D721Med (cell line): ENCODE measurements around the gene CCDC93.

ENCODE experiments used
- DNase-seq: peaks from one replicate; pipeline ENCODE4 v3.0.0; 2011; ENCODE audit warnings: low spot score; ENCODE audit not compliant: insufficient read length
- FAIRE-seq: peaks from 2 replicates; lab custom pipeline; 2011; peaks lifted over from hg19 to GRCh38; lab: Jason Lieb, UNC
- CTCF ChIP-seq: IDR thresholded peaks from 2 replicates; pipeline ENCODE4 v1.5.1; 2012; ENCODE audit warnings: mild to moderate bottlenecking, control low read depth; ENCODE audit not compliant: insufficient read depth; ENCODE audit errors: missing control alignments

The CCDC93 gene

GRCh38 chr2:118056801-118057200, 42.9 kb upstream of the CCDC93 start:
- DNase-seq (no peak), FAIRE-seq (no peak)
- no peak for TF ChIP-seq CTCF

DNA sequence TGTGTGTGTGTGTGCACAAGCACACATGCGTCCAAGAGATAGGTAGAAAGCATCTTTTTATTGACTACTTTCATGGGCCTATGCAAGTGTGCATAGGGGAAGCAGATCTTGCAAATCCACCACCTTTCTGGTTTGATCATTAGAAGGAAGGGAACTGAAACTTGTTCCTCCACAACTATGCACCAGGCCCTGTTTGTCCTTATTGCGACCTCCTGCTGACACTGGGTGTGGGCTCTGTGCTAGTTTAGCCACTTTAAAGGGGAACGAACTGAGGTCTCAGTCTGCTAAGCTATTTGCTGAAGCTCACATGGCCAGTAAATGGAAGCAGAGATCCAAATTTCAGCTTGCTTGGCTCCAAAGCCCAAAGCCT, 42.3 kb upstream of the CCDC93 start:
- DNase-seq = no peak
- no peak for FAIRE-seq
- no peak for TF ChIP-seq CTCF

GRCh38 chr2:118055512-118056164, 41.8 kb upstream of the CCDC93 start:
- no peak for TF ChIP-seq CTCF
- FAIRE-seq = no peak

GRCh38 chr2:118054213-118055008, 40.5 kb upstream of the CCDC93 start:
- DNase-seq = no peak

More at GRCh38 chr2:118055512-118056164, 41.8 kb upstream of the CCDC93 start:
- no peak for DNase-seq

DNA sequence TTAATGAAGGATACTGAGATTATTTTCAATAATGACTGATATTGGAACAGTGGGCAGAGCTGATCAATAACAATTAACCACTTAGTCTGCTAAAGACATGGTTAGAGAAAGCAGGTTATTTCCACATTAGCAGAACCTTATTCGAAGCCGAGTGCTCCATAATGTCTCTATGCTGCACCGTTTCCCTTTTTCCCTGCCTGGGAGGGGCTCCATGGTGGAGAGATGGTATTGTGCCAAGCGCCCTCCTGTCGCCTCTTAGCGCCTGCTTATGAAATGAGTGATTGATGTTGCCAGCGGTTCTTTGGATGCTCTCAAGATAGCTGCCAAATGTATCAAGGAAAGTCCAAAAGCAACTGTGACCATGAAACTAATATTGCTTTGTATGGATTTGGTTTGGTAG, 39.8 kb upstream of the CCDC93 start:
- no peak for FAIRE-seq
- no peak for DNase-seq
- no peak for TF ChIP-seq CTCF

More at GRCh38 chr2:118054213-118055008, 40.5 kb upstream of the CCDC93 start:
- FAIRE-seq = no peak
- no peak for TF ChIP-seq CTCF

DNA sequence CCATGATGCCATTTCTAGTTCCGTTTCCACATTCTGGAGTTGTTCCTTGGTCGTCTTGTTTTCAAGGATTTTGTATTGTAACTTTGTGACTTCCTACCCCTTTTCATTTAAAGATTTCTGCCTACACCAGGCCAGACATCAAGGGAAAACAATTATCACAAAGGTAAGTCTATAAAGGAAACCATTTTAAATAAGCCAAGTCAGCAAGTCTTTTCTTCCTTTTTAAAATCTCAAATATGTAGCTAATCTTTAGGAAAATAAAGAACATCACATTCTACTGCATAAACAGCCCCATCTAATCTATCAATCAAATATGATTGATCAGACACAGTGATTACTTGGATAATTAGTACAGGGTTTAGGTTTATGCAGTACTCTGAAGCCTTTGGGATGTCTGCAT, 38.6 kb upstream of the CCDC93 start:
- FAIRE-seq (no peak), DNase-seq (no peak)
- no peak for TF ChIP-seq CTCF
